GM19023 (cell line): ENCODE measurements around the gene CACNA1C.

Experiments used
- ATAC-seq: cut with Tn5 transposase; IDR thresholded peaks from one replicate; pipeline ENCODE4 v1.9.1; 2021; ENCODE audit warnings: mild to moderate bottlenecking, moderate library complexity; ENCODE audit not compliant: unreplicated experiment

CACNA1C gene

GRCh38 chr12:2034633-2035430 lies 18.0 kb upstream of the CACNA1C start:
- peak; percentile 80 for ATAC-seq

GRCh38 chr12:2035431-2036055 lies 17.2 kb upstream of the CACNA1C start:
- ATAC-seq: no peak

DNA sequence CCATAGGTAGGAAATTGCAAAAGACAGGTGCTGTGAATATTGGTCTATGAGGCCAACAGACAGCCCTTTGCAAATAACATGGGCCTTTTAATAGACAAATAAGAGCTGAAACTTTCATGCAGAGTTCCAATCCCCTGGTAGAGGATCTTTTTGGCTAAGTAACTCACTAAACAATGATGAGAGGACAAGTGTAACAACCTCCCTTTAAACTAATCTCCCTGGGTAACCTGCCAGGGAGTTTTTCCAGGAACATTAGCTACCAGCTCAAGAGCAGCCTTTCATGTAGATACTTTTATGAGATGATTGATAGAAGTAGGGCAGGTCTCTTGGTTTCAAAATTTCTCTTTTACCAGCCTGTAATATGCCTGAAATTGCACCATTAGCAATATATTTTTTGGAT lies 13.8 kb upstream of the CACNA1C start:
- ATAC-seq: no peak

GRCh38 chr12:2043054-2043453 lies 9.7 kb upstream of the CACNA1C start:
- no peak for ATAC-seq

GRCh38 chr12:2044165-2044564 lies 8.6 kb upstream of the CACNA1C start:
- no peak for ATAC-seq

- no peak for ATAC-seq
Measured at GRCh38 chr12:2046957-2047356, 5.8 kb upstream of the CACNA1C start.

GRCh38 chr12:2047752-2048151 lies 5.0 kb upstream of the CACNA1C start:
- no peak for ATAC-seq

- no peak for ATAC-seq
Measured at GRCh38 chr12:2049604-2050540, 2.9 kb upstream of the CACNA1C start.

- no peak for ATAC-seq
Measured at GRCh38 chr12:2051700-2052621, 826 bp upstream of the CACNA1C start.

DNA sequence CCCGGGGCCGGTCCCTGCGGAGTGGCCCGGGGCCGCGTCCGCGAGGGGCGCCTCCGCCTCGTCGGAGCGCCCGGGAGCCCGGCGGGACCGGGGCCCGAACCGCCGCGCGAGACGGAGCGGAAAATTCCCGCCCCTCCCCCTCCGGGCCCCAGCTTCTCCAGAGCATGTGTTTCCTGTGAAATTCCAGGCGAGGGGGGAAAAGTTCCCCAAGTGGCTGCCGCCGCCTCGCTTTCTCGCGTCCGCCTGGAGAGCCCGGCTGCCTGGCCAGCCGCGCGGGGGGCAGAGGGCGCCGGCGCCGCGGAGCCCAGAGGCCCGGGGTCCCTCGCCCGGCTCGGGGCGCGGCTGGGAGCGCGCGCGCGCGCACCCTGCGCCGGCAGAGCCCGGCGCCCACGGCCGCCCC lies 904 bp downstream of the CACNA1C start:
- ATAC-seq: no peak

- no peak for ATAC-seq
Measured at GRCh38 chr12:2054091-2055018, 1.6 kb downstream of the CACNA1C start.

DNA sequence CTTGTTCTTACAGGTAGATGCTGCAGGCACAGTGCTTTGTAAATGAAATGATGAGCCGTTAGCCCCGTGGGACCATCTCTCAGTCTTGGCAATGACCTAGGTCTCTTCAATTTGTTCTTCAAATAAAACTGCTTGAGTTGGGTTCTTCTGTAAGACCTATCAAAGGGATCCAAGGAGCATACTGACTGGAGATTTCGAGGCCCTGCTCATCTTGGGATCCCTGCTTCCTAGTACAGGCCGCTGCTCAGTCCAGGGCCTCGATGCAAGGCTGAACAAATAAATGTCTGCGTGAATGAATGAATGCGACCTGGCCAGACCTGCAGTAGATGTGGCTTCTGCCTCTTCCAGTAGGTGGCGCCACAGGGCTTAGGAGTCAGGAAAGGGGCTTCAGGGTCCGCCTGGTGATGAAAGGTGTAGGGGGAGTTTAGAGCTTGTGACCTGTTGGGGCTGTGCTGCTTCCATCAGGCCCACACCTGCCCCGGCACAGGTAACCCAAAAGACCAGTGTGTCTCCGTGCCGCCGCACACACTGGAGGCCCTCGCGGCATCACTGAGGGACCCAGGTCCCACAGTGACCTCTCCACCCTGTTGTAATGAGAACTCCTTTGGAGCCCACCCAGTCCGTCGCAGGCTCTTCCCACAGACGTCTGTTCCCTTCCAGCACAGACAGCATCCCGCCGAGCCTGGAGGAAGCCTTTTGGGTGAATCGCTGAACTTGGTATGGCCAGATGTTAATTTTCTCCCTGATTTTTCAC lies 4.4 kb downstream of the CACNA1C start:
- ATAC-seq: no peak

DNA sequence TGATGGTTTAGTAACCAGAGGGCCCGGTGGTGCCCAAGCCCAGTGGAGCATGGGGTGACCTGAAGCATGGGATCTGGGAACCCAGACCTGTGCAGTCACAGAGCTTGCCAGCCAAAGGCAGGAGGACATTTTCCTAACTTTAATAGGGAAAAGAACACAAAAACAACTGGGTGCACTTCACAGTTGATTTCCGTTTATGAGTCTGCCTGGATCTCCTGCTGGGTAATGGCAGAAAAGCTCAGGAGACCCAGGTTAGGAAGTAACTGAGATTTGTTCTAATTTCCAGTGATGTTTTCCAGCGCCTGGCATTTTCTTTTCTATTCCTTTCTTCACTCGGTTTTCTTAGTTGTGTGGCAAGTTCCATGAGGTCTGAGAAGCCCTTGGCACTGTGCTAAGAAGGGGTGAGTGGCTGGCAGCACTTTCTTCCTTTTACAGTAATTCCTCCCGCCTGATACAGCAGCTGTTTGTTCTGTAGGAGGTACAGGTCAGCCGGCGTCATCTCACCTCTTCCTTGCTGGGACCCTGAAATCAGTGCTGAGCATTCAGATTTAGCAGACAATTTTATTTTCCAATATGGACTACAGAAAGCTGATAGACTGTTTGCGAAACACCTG lies 5.1 kb downstream of the CACNA1C start:
- no peak for ATAC-seq

GRCh38 chr12:2058837-2059236 lies 6.0 kb downstream of the CACNA1C start:
- ATAC-seq: no peak

DNA sequence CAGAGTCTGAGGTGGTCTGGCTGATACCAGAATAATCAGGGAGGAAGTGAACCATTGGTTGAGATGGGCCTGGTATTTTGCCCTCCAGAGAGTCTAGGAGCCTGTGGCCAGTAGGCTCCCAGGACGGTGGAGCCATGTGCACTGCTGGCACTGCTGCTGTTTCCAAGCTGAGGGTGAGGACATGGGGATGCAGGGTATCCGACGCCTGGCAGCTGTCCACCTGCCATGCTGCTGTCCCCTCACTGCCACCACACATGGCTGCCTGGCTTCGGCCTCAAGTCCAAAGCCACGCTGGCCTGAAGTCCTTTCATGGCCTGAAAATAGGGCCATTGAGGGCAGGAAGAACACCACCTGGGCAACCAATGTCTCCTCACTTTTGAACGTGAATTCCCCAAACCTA lies 8.6 kb downstream of the CACNA1C start:
- ATAC-seq: no peak

- no peak for ATAC-seq
Measured at GRCh38 chr12:2064071-2064507, 11.3 kb downstream of the CACNA1C start.

GRCh38 chr12:2068653-2069052 lies 15.9 kb downstream of the CACNA1C start:
- no peak for ATAC-seq

GRCh38 chr12:2070440-2071045 lies 17.8 kb downstream of the CACNA1C start:
- ATAC-seq: no peak
